GM23338 (cell line): ENCODE results near the gene DENND1B. TPM values are rescaled to one million over a fixed set of nuclear protein-coding genes. Genes with fewer than 3 reads are reported as not detected.

Experiments
- ATAC-seq: fragments of 200-7000 bp; cut with Tn5 transposase; 3 replicates; pipeline ENCODE4 v1.9.1; 2020
- DNase-seq: peaks from one replicate; pipeline ENCODE4 v3.0.0-alpha.2; 2015; ENCODE audit warnings: low spot score
- H2AFZ ChIP-seq: fragments of 200-600 bp; sonication (generic); 2 replicates; pipeline ENCODE4 v1.8.0; 2016; ENCODE audit warnings: antibody characterized with exemption, mild to moderate bottlenecking, moderate library complexity
- H3F3A ChIP-seq: fragments of 200-600 bp; sonication (generic); replicated peaks from 2 replicates; pipeline ENCODE4 v1.8.0; 2017; ENCODE audit warnings: antibody characterized with exemption, mixed run types, low read depth
- H3K27ac ChIP-seq: fragments of 200-600 bp; sonication (generic); 2 replicates; pipeline ENCODE4 v1.6.1; 2016; ENCODE audit warnings: low read depth
- H3K27me3 ChIP-seq: fragments of 200-600 bp; sonication (generic); 2 replicates; pipeline ENCODE4 v1.8.0; 2016; ENCODE audit warnings: mild to moderate bottlenecking, mixed run types, moderate library complexity; ENCODE audit not compliant: insufficient read depth
- H3K36me3 ChIP-seq: fragments of 200-600 bp; sonication (generic); 2 replicates; pipeline ENCODE4 v1.8.0; 2016; ENCODE audit warnings: mild to moderate bottlenecking; ENCODE audit not compliant: insufficient read depth
- H3K4me1 ChIP-seq: fragments of 200-600 bp; sonication (generic); 2 replicates; pipeline ENCODE4 v1.8.0; 2016; ENCODE audit warnings: mild to moderate bottlenecking, moderate library complexity; ENCODE audit not compliant: insufficient read depth
- H3K4me2 ChIP-seq: fragments of 200-600 bp; sonication (generic); 2 replicates; pipeline ENCODE4 v1.7.1; 2017; ENCODE audit warnings: mixed run types
- H3K4me3 ChIP-seq: fragments of 200-600 bp; sonication (generic); 2 replicates; pipeline ENCODE4 v1.6.1; 2016; ENCODE audit warnings: mixed run types
- H3K79me2 ChIP-seq: fragments of 200-600 bp; sonication (generic); replicated peaks from 2 replicates; pipeline ENCODE4 v1.8.0; 2017; ENCODE audit warnings: mild to moderate bottlenecking; ENCODE audit not compliant: insufficient read depth
- H3K9me2 ChIP-seq: fragments of 200-600 bp; sonication (generic); 2 replicates; pipeline ENCODE4 v1.8.0; 2017; ENCODE audit not compliant: insufficient read depth
- H4K20me1 ChIP-seq: fragments of 200-600 bp; sonication (generic); replicated peaks from 2 replicates; pipeline ENCODE4 v1.8.0; 2017; ENCODE audit warnings: mild to moderate bottlenecking; ENCODE audit not compliant: insufficient read depth
- H3K27ac Mint-ChIP-seq: 2 replicates; pipeline ENCODE4 v1.8.0; 2020; ENCODE audit warnings: inconsistent platforms, mild to moderate bottlenecking, moderate library complexity, mixed read lengths
- H3K27me3 Mint-ChIP-seq: 3 replicates; pipeline ENCODE4 v1.8.0; 2022; ENCODE audit warnings: low read depth, mild to moderate bottlenecking, moderate library complexity, mixed read lengths, inconsistent platforms; ENCODE audit not compliant: insufficient read depth, poor library complexity
- H3K36me3 Mint-ChIP-seq: 3 replicates; pipeline ENCODE4 v1.8.0; 2021; ENCODE audit warnings: low read depth, mild to moderate bottlenecking, inconsistent platforms, moderate library complexity, mixed read lengths
- H3K4me1 Mint-ChIP-seq: 3 replicates; pipeline ENCODE4 v1.8.0; 2020; ENCODE audit warnings: mild to moderate bottlenecking, inconsistent platforms, mixed read lengths
- H3K4me3 Mint-ChIP-seq: 3 replicates; pipeline ENCODE4 v1.8.0; 2021; ENCODE audit warnings: moderate library complexity, mild to moderate bottlenecking, inconsistent platforms, mixed read lengths
- H3K9me3 Mint-ChIP-seq: 3 replicates; pipeline ENCODE4 v1.8.0; 2020; ENCODE audit warnings: moderate library complexity, mild to moderate bottlenecking, inconsistent platforms, mixed read lengths
- CREB1 ChIP-seq: fragments of 250-450 bp; sonication (Bioruptor Pico); IDR thresholded peaks from 2 replicates; pipeline ENCODE4 v1.5.0; 2020; ENCODE audit warnings: low read depth, mild to moderate bottlenecking, moderate library complexity
- CTCF ChIP-seq, 2 experiments: fragments of 200-600 bp in 1 of 2; sonication (generic) in 1 of 2; conservative IDR thresholded peaks; 2 replicates each; pipeline versions ENCODE4 v1.5.1 to v1.6.1; 2016 to 2017; ENCODE audit warnings: antibody characterized with exemption in 2 of 2, low read depth in 2 of 2, mild to moderate bottlenecking in 2 of 2, moderate library complexity in 1 of 2
- EZH2 ChIP-seq: fragments of 200-600 bp; sonication (generic); IDR thresholded peaks from one replicate; pipeline ENCODE4 v1.8.0; 2017; ENCODE audit warnings: antibody characterized with exemption, mild to moderate bottlenecking, low read depth; ENCODE audit not compliant: unreplicated experiment
- JUNB ChIP-seq: IDR thresholded peaks from one replicate; pipeline ENCODE4 v1.6.1; 2016; ENCODE audit warnings: antibody characterized with exemption; ENCODE audit not compliant: unreplicated experiment
- NANOG ChIP-seq: IDR thresholded peaks from 2 replicates; pipeline ENCODE4 v1.6.1; 2016; ENCODE audit warnings: antibody characterized with exemption, borderline replicate concordance
- POLR2AphosphoS5 ChIP-seq: IDR thresholded peaks from 2 replicates; pipeline ENCODE4 v1.6.1; 2016; ENCODE audit warnings: antibody characterized with exemption, low read depth
- REST ChIP-seq: IDR thresholded peaks from one replicate; pipeline ENCODE4 v1.6.1; 2018; ENCODE audit warnings: antibody characterized with exemption; ENCODE audit not compliant: unreplicated experiment
- STAT1 ChIP-seq: IDR thresholded peaks from one replicate; pipeline ENCODE4 v1.6.1; 2016; ENCODE audit warnings: antibody characterized with exemption; ENCODE audit not compliant: unreplicated experiment
- ZNF114 ChIP-seq: fragments of 250-450 bp; sonication (Bioruptor Pico); IDR thresholded peaks from 2 replicates; pipeline ENCODE4 v1.5.0; 2020; ENCODE audit warnings: mild to moderate bottlenecking, moderate library complexity
- ZNF331 ChIP-seq: fragments of 250-450 bp; sonication (Bioruptor Pico); IDR thresholded peaks from 2 replicates; pipeline ENCODE4 v1.5.0; 2020; ENCODE audit warnings: low read depth, mild to moderate bottlenecking, moderate library complexity
- ZNF462 ChIP-seq: fragments of 250-450 bp; sonication (Bioruptor Pico); IDR thresholded peaks from 2 replicates; pipeline ENCODE4 v1.5.0; 2020; ENCODE audit warnings: mild to moderate bottlenecking, moderate library complexity
- polyA plus RNA-seq: library from polyadenylated mRNA; unstranded; fragments of >200 nt; fragmentation: Nextera tagmentation; extraction: Ambion mirVana; gene quantifications from 2 replicates; pipeline ENCODE4 v1.2.1, GENCODE V29; 2016
- total RNA-seq: library from RNA; depleted of rRNA; stranded (reverse); fragments of >200 nt; shearing (Covaris generic); gene quantifications from 2 replicates; pipeline ENCODE4 v1.2.3, GENCODE V29; 2014

The DENND1B gene
- total and polyA plus RNA-seq, 2 experiments from 2014 or later: 4.3 to 5.2 TPM

GRCh38 chr1:197632651-197633050, 142.6 kb downstream of the DENND1B start:
- Histone ChIP-seq H3K9me2 (no peaks in the 10 kb centered on the region), H3K4me2 (no peak overlapping the region), H3K27me3 (no peaks in the 10 kb centered on the region), H3K4me1 (peaks cover 10% of the 10 kb centered on the region), H3K79me2 (no peaks in the 10 kb centered on the region), H3K4me3 (no peak overlapping the region), H2AFZ (no peak overlapping the region), H3K27ac (no peak overlapping the region), H3F3A (no peaks in the 10 kb centered on the region), H4K20me1 (no peaks in the 10 kb centered on the region), H3K36me3 (no peaks in the 10 kb centered on the region)
- no peak overlapping the region for H3K27ac Mint-ChIP-seq
- H3K36me3 Mint-ChIP-seq: peaks cover 3% of the 10 kb centered on the region; the same call in 1 of the 3 replicates
- H3K4me1 Mint-ChIP-seq: peaks cover 5% of the 10 kb centered on the region; the same call in 2 of the 3 replicates
- H3K4me3 Mint-ChIP-seq: no peak overlapping the region
- H3K9me3 Mint-ChIP-seq: 0 out of 3 replicates have a peak, but pooled peaks cover 3% of the 10 kb centered on the region
- TF ChIP-seq REST (no peak), NANOG (no peak)
- no peak for DNase-seq
- no peak for ATAC-seq
- H3K27me3 Mint-ChIP-seq: no peaks in the 10 kb centered on the region

- H3K4me1 ChIP-seq: peaks cover 10% of the 10 kb centered on the region
- no peaks in the 10 kb centered on the region for H3K79me2 ChIP-seq
- no peak overlapping the region for H2AFZ ChIP-seq
- Mint-ChIP-seq H3K4me3 (no peak overlapping the region), H3K27ac (no peak overlapping the region), H3K36me3 (peaks cover 3% of the 10 kb centered on the region; the same call in 1 of the 3 replicates), H3K27me3 (no peaks in the 10 kb centered on the region), H3K4me1 (peaks cover 5% of the 10 kb centered on the region; the same call in 2 of the 3 replicates), H3K9me3 (0 out of 3 replicates have a peak, but pooled peaks cover 3% of the 10 kb centered on the region)
- H3K27ac ChIP-seq: no peak overlapping the region
- no peaks in the 10 kb centered on the region for H3K9me2 ChIP-seq
- no peaks in the 10 kb centered on the region for H3K27me3 ChIP-seq
- no peak for ATAC-seq
- H3F3A ChIP-seq: no peaks in the 10 kb centered on the region
- H3K36me3 ChIP-seq: no peaks in the 10 kb centered on the region
- DNase-seq: no peak
- H3K4me2 ChIP-seq: no peak overlapping the region
- no peak overlapping the region for H3K4me3 ChIP-seq
- H4K20me1 ChIP-seq: no peaks in the 10 kb centered on the region
- TF ChIP-seq ZNF331 (CRISPR knock-in tag) (no peak), CREB1 (CRISPR knock-in tag) (no peak), NANOG (no peak), ZNF462 (CRISPR knock-in tag) (no peak), JUNB (no peak), ZNF114 (CRISPR knock-in tag) (no peak), CTCF (conservative IDR thresholded peaks at IDR 0.05; ENCODE audit: low read depth in 2 of 2) (no peak), EZH2 (no peak), STAT1 (no peak), POLR2AphosphoS5 (no peak)
Measured at GRCh38 chr1:197632005-197632404, 143.3 kb downstream of the DENND1B start.
